Measurements from ENCODE around the gene PANX3. TPM values are rescaled to one million over a fixed set of nuclear protein-coding genes. Genes with fewer than 3 reads are reported as not detected.

PANX3 gene
- total and polyA plus RNA-seq, 2 of the 4 experiments (the other 2 are of a cell fraction) = not detected

DNA sequence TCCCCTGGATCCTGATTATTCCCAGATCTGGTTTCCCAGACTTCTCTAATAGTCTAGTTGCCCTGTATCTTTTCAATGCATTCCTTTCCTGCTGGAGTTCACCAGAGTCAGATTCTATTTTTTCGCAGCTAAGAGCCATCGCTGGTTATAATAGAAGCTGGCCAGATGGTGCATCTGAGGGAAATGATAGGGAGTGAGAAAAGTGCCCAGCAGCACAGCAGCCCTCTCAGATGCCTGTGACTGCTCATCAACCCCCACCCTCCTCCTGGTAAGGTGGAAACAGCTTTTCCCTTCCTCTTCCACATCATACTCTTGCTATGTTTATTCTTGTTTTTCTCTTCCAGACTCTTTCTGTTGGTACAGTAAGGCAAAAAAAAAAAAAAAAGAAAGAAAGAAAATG lies 28.7 kb upstream of the PANX3 start:
- Histone ChIP-seq H3K4me2 (ENCODE audit: low read depth, low read length) (no peak overlapping the region), H2BK5ac (ENCODE audit: low read depth, low read length, poor library complexity, severe bottlenecking) (no peak overlapping the region), H2BK20ac (ENCODE audit: low read depth, low read length) (no peak overlapping the region), H3K23ac (ENCODE audit: low read depth, low read length) (no peak overlapping the region), H2BK120ac (ENCODE audit: low read depth, low read length) (no peak overlapping the region), H2AFZ (replicated peaks; ENCODE audit: low read length, poor library complexity) (no peak overlapping the region), H3K4me1 (ENCODE audit: control insufficient read depth, insufficient read depth, low read length) (no peaks in the 10 kb centered on the region), H3K56ac (ENCODE audit: extremely low read depth, insufficient read depth, low read length) (no peak overlapping the region), H4K8ac (ENCODE audit: low read depth in 2 of 2, low read length in 2 of 2) (no peak overlapping the region), H3K9me1 (ENCODE audit: insufficient read depth, low read length) (no peaks in the 10 kb centered on the region), H3K27me3 (ENCODE audit: control insufficient read depth, insufficient read depth, low read length) (peaks cover 33% of the 10 kb centered on the region), H3K14ac (replicated peaks; ENCODE audit: low read depth, low read length) (no peak overlapping the region), H4K5ac (ENCODE audit: low read depth, low read length) (no peak overlapping the region), H3K4ac (ENCODE audit: low read depth, low read length) (no peak overlapping the region), H3K9ac (ENCODE audit: low read depth, low read length) (no peak overlapping the region), H3K18ac (ENCODE audit: low read depth, low read length) (no peak overlapping the region), H2AK5ac (ENCODE audit: low read depth, low read length) (no peak overlapping the region), H3K9me3 (ENCODE audit: control insufficient read depth, insufficient read depth, low read length) (no peaks in the 10 kb centered on the region), H3K27ac (ENCODE audit: insufficient read depth, low read length) (no peak overlapping the region), H4K91ac (ENCODE audit: insufficient read depth, low read depth, low read length) (no peak overlapping the region), H2BK15ac (ENCODE audit: low read depth, low read length) (no peak overlapping the region), H3K79me1 (ENCODE audit: low read depth in 1 of 2, low read length in 2 of 2) (no peaks in the 10 kb centered on the region), H2AK9ac (replicated peaks; ENCODE audit: low read depth, low read length, poor library complexity) (no peak overlapping the region), H4K20me1 (ENCODE audit: insufficient read depth, low read length) (no peaks in the 10 kb centered on the region), H3K4me3 (ENCODE audit: insufficient read depth, low read depth, low read length) (no peak overlapping the region), H3K36me3 (ENCODE audit: control insufficient read depth, insufficient read depth, low read length) (no peaks in the 10 kb centered on the region)
- ChIA-PET CTCF (interaction anchor here (0.5 to 0.6 kb wide), 2 partner anchors 103 to 111 kb away, joined by 3 read pairs; no protein-coding TSS in a partner anchor), POLR2A (ENCODE audit: unreplicated experiment) (no interaction called here)
- DNase-seq (no peak), ATAC-seq (ENCODE audit: low read depth) (no peak)
- WGBS, 2 experiments (ENCODE audit: extremely low coverage in 2 of 2, insufficient read length in 1 of 2) = no CpG with 5 or more reads among the region's 2 CpGs
- dilution Hi-C loops (cut with HindIII; ENCODE audit: low sequenced_read_pairs, unreplicated experiment) (no loop called here), in situ Hi-C loops (cut with MboI; ENCODE audit: low sequenced_read_pairs) (loop anchor here (25.0 kb wide), 1 partner anchor 520 kb away; no protein-coding TSS in a partner anchor), intact Hi-C loops (cut with micrococcal nuclease) (no loop called here)
- TF ChIP-seq, protein P1, sequence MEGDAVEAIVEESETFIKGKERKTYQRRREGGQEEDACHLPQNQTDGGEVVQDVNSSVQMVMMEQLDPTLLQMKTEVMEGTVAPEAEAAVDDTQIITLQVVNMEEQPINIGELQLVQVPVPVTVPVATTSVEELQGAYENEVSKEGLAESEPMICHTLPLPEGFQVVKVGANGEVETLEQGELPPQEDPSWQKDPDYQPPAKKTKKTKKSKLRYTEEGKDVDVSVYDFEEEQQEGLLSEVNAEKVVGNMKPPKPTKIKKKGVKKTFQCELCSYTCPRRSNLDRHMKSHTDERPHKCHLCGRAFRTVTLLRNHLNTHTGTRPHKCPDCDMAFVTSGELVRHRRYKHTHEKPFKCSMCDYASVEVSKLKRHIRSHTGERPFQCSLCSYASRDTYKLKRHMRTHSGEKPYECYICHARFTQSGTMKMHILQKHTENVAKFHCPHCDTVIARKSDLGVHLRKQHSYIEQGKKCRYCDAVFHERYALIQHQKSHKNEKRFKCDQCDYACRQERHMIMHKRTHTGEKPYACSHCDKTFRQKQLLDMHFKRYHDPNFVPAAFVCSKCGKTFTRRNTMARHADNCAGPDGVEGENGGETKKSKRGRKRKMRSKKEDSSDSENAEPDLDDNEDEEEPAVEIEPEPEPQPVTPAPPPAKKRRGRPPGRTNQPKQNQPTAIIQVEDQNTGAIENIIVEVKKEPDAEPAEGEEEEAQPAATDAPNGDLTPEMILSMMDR (conservative IDR thresholded peaks at IDR 0.05; ENCODE audit: low read depth, low read length) = no peak
- TF ChIP-seq, protein P2, sequence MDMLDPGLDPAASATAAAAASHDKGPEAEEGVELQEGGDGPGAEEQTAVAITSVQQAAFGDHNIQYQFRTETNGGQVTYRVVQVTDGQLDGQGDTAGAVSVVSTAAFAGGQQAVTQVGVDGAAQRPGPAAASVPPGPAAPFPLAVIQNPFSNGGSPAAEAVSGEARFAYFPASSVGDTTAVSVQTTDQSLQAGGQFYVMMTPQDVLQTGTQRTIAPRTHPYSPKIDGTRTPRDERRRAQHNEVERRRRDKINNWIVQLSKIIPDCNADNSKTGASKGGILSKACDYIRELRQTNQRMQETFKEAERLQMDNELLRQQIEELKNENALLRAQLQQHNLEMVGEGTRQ (IDR thresholded peaks at IDR 0.05; ENCODE audit: low read depth, low read length) = no peak
- no peak for TF ChIP-seq NFE2L2 (IDR thresholded peaks at IDR 0.05; ENCODE audit: low read depth, low read length)
- no peak for TF ChIP-seq SMC3 (IDR thresholded peaks at IDR 0.05; ENCODE audit: low read depth, low read length)
- TF ChIP-seq POLR2A (IDR thresholded peaks at IDR 0.05; ENCODE audit: low read depth, low read length) = no peak
- no peak for TF ChIP-seq CHD1 (IDR thresholded peaks at IDR 0.05; ENCODE audit: low read depth, low read length)
- no peak for TF ChIP-seq RCOR1 (IDR thresholded peaks at IDR 0.05; ENCODE audit: insufficient replicate concordance, low read length)
- TF ChIP-seq MAFK (IDR thresholded peaks at IDR 0.05; ENCODE audit: low read depth, low read length) = no peak
- TF ChIP-seq RFX5 (IDR thresholded peaks at IDR 0.05; ENCODE audit: low read depth, low read length) = no peak
- TF ChIP-seq BHLHE40 (IDR thresholded peaks at IDR 0.05; ENCODE audit: low read depth, low read length) = no peak
- no peak for TF ChIP-seq FOS (IDR thresholded peaks at IDR 0.05; ENCODE audit: low read depth, low read length)
- TF ChIP-seq MXI1 (IDR thresholded peaks at IDR 0.05; ENCODE audit: borderline replicate concordance, low read depth, low read length) = no peak
- TF ChIP-seq RAD21 (IDR thresholded peaks at IDR 0.05; ENCODE audit: low read length) = no peak
- no peak for TF ChIP-seq CEBPB (IDR thresholded peaks at IDR 0.05; ENCODE audit: low read depth, low read length)
- TF ChIP-seq, protein P3, sequence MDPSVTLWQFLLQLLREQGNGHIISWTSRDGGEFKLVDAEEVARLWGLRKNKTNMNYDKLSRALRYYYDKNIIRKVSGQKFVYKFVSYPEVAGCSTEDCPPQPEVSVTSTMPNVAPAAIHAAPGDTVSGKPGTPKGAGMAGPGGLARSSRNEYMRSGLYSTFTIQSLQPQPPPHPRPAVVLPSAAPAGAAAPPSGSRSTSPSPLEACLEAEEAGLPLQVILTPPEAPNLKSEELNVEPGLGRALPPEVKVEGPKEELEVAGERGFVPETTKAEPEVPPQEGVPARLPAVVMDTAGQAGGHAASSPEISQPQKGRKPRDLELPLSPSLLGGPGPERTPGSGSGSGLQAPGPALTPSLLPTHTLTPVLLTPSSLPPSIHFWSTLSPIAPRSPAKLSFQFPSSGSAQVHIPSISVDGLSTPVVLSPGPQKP (IDR thresholded peaks at IDR 0.05; ENCODE audit: borderline replicate concordance, low read depth, low read length) = no peak
- TF ChIP-seq MAZ (IDR thresholded peaks at IDR 0.05; ENCODE audit: borderline replicate concordance, low read depth, low read length) = no peak
- no TSS peak for BruUV-seq (replicated peaks)
